ENCODE data around the gene HEATR9. TPM values are rescaled to one million over a fixed set of nuclear protein-coding genes. Genes with fewer than 3 reads are reported as not detected.

The HEATR9 gene
- total RNA-seq, 1 experiment from 2014 or later: not detected

- DNase-seq: no peak
- H3K9me3 ChIP-seq: no peaks in the 10 kb centered on the region
- H3K36me3 ChIP-seq: peaks cover 96% of the 10 kb centered on the region
- no peak overlapping the region for H3K4me3 ChIP-seq
- no peaks in the 10 kb centered on the region for H3K27me3 ChIP-seq
Measured at GRCh38 chr17:35844547-35844946, 24.1 kb downstream of the HEATR9 start.

- Histone ChIP-seq H3K4me3 (no peak overlapping the region), H3K9me3 (no peaks in the 10 kb centered on the region), H3K27me3 (no peaks in the 10 kb centered on the region), H3K36me3 (peaks cover 93% of the 10 kb centered on the region)
- no peak for DNase-seq
Measured at GRCh38 chr17:35843698-35844097, 25.0 kb downstream of the HEATR9 start.

GRCh38 chr17:35842239-35842638, 26.5 kb downstream of the HEATR9 start:
- Histone ChIP-seq H3K36me3 (peaks cover 94% of the 10 kb centered on the region), H3K27me3 (no peaks in the 10 kb centered on the region), H3K4me3 (no peak overlapping the region), H3K9me3 (no peaks in the 10 kb centered on the region)
- DNase-seq: no peak

- no peak for DNase-seq
- no peak overlapping the region for H3K4me3 ChIP-seq
- no peaks in the 10 kb centered on the region for H3K9me3 ChIP-seq
- no peaks in the 10 kb centered on the region for H3K27me3 ChIP-seq
- H3K36me3 ChIP-seq: peaks cover 93% of the 10 kb centered on the region
Measured at GRCh38 chr17:35841505-35841904, 27.2 kb downstream of the HEATR9 start.

- Histone ChIP-seq H3K9me3 (no peaks in the 10 kb centered on the region), H3K4me3 (no peak overlapping the region), H3K27me3 (no peaks in the 10 kb centered on the region), H3K36me3 (peaks cover 93% of the 10 kb centered on the region)
- no peak for DNase-seq
Measured at GRCh38 chr17:35841101-35841500, 27.6 kb downstream of the HEATR9 start.

GRCh38 chr17:35825206-35825605, 43.5 kb downstream of the HEATR9 start:
- no peak overlapping the region for H3K4me3 ChIP-seq
- no peaks in the 10 kb centered on the region for H3K27me3 ChIP-seq
- H3K9me3 ChIP-seq: no peaks in the 10 kb centered on the region
- H3K36me3 ChIP-seq: peaks cover 84% of the 10 kb centered on the region
- no peak for DNase-seq

GRCh38 chr17:35821308-35821707, 47.4 kb downstream of the HEATR9 start:
- Histone ChIP-seq H3K27me3 (no peaks in the 10 kb centered on the region), H3K36me3 (peaks cover 90% of the 10 kb centered on the region), H3K9me3 (no peaks in the 10 kb centered on the region), H3K4me3 (no peak overlapping the region)
- DNase-seq: no peak

- Histone ChIP-seq H3K4me3 (no peak overlapping the region), H3K9me3 (no peaks in the 10 kb centered on the region), H3K36me3 (peaks cover 82% of the 10 kb centered on the region), H3K27me3 (no peaks in the 10 kb centered on the region)
- DNase-seq: no peak
Measured at GRCh38 chr17:35819455-35819854, 49.2 kb downstream of the HEATR9 start.

- Histone ChIP-seq H3K4me3 (no peak overlapping the region), H3K9me3 (no peaks in the 10 kb centered on the region), H3K27me3 (no peaks in the 10 kb centered on the region), H3K36me3 (peaks cover 68% of the 10 kb centered on the region)
- no peak for DNase-seq
Measured at GRCh38 chr17:35817196-35817595, 51.5 kb downstream of the HEATR9 start.

- Histone ChIP-seq H3K9me3 (no peaks in the 10 kb centered on the region), H3K4me3 (no peak overlapping the region), H3K27me3 (no peaks in the 10 kb centered on the region), H3K36me3 (peaks cover 69% of the 10 kb centered on the region)
- no peak for DNase-seq
Measured at GRCh38 chr17:35816723-35817122, 52.0 kb downstream of the HEATR9 start.

- no peak overlapping the region for H3K4me3 ChIP-seq
- no peak for DNase-seq
- H3K9me3 ChIP-seq: no peaks in the 10 kb centered on the region
- peaks cover 49% of the 10 kb centered on the region for H3K36me3 ChIP-seq
- H3K27me3 ChIP-seq: no peaks in the 10 kb centered on the region
Measured at GRCh38 chr17:35812456-35812855, 56.2 kb downstream of the HEATR9 start.

- no peaks in the 10 kb centered on the region for H3K9me3 ChIP-seq
- H3K36me3 ChIP-seq: peaks cover 43% of the 10 kb centered on the region
- DNase-seq: no peak
- H3K4me3 ChIP-seq: no peak overlapping the region
- no peaks in the 10 kb centered on the region for H3K27me3 ChIP-seq
Measured at GRCh38 chr17:35811759-35812158, 56.9 kb downstream of the HEATR9 start.

GRCh38 chr17:35809855-35810461, 58.7 kb downstream of the HEATR9 start:
- no peaks in the 10 kb centered on the region for H3K27me3 ChIP-seq
- peaks cover 32% of the 10 kb centered on the region for H3K36me3 ChIP-seq
- DNase-seq: no peak
- H3K4me3 ChIP-seq: peak overlapping the region; percentile 100
- no peaks in the 10 kb centered on the region for H3K9me3 ChIP-seq

- Histone ChIP-seq H3K9me3 (no peaks in the 10 kb centered on the region), H3K27me3 (no peaks in the 10 kb centered on the region), H3K4me3 (peak within 1 kb of the TSS; percentile 100), H3K36me3 (peaks cover 32% of the 10 kb centered on the region)
- peak; percentile 99 for DNase-seq
Measured at GRCh38 chr17:35808962-35809854, 59.5 kb downstream of the HEATR9 start, which contains the start of gene TAF15. Gene TAF15, plus strand, starts transcription at chr17:35809484. Its CDS starts 86 bp downstream, at chr17:35809570.

GRCh38 chr17:35808240-35808961, 60.3 kb downstream of the HEATR9 start:
- DNase-seq: no peak
- Histone ChIP-seq H3K9me3 (no peaks in the 10 kb centered on the region), H3K36me3 (peaks cover 28% of the 10 kb centered on the region), H3K27me3 (no peaks in the 10 kb centered on the region), H3K4me3 (peak overlapping the region; percentile 100)

GRCh38 chr17:35807371-35808144, 61.1 kb downstream of the HEATR9 start:
- Histone ChIP-seq H3K36me3 (peaks cover 27% of the 10 kb centered on the region), H3K27me3 (no peaks in the 10 kb centered on the region), H3K9me3 (no peaks in the 10 kb centered on the region), H3K4me3 (no peak overlapping the region)
- no peak for DNase-seq
